ENCODE results near the gene TMEM100. TPM values are rescaled to one million over a fixed set of nuclear protein-coding genes. Genes with fewer than 3 reads are reported as not detected.

Gene TMEM100
- total RNA-seq, 1 donor from 2014 or later = not detected

DNA sequence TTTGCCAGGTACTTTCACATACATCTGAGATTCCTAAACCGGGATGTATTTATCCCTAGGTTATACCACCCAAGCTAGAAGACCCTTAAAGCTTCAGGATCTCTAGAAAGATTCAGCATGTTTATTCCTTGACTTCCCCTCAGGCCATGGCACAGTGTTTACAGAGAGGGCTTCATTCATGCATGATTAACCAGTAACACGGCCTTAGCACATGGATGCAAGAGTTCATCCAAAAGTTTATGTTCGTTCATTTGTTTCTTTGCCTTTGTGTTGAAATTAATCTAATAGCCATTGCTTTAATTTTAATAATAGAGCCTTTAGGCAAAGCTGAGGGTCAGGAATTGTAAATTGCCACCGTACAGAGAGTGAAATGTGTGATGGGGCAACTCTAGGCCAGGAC, 41.9 kb upstream of the TMEM100 start:
- no peak for DNase-seq (ENCODE audit: low read depth)
- TF ChIP-seq, protein P1, sequence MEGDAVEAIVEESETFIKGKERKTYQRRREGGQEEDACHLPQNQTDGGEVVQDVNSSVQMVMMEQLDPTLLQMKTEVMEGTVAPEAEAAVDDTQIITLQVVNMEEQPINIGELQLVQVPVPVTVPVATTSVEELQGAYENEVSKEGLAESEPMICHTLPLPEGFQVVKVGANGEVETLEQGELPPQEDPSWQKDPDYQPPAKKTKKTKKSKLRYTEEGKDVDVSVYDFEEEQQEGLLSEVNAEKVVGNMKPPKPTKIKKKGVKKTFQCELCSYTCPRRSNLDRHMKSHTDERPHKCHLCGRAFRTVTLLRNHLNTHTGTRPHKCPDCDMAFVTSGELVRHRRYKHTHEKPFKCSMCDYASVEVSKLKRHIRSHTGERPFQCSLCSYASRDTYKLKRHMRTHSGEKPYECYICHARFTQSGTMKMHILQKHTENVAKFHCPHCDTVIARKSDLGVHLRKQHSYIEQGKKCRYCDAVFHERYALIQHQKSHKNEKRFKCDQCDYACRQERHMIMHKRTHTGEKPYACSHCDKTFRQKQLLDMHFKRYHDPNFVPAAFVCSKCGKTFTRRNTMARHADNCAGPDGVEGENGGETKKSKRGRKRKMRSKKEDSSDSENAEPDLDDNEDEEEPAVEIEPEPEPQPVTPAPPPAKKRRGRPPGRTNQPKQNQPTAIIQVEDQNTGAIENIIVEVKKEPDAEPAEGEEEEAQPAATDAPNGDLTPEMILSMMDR (conservative IDR thresholded peaks at IDR 0.05; ENCODE audit: low read depth, low read length) = no peak

DNA sequence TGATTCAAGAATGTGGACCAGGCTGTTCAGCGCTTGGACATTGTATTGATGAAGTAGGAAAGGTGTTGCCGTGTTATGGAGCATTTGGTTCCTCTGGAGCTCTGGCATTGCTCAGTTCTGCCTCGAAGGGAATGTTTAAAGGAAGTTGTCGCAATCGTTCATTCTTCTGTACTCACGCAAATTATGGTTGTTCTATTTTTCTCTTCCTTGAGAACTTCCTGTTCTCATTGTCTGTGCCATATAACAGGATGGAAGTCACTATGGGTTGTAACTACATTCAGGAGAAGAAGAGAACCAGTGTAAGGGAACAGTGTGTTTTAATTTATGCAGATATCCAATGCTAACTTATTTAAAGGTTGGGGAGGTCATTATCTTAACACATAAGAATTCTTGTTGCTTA, 41.2 kb upstream of the TMEM100 start:
- TF ChIP-seq, protein P1 (conservative IDR thresholded peaks at IDR 0.05; ENCODE audit: low read depth, low read length) = no peak
- no peak for DNase-seq (ENCODE audit: low read depth)
- H3K4me3 ChIP-seq (ENCODE audit: low read depth, low read length) = no peak overlapping the region

More for the DNA sequence above, 41.9 kb upstream of the TMEM100 start:
- no peak overlapping the region for H3K4me3 ChIP-seq (ENCODE audit: low read depth, low read length)

DNA sequence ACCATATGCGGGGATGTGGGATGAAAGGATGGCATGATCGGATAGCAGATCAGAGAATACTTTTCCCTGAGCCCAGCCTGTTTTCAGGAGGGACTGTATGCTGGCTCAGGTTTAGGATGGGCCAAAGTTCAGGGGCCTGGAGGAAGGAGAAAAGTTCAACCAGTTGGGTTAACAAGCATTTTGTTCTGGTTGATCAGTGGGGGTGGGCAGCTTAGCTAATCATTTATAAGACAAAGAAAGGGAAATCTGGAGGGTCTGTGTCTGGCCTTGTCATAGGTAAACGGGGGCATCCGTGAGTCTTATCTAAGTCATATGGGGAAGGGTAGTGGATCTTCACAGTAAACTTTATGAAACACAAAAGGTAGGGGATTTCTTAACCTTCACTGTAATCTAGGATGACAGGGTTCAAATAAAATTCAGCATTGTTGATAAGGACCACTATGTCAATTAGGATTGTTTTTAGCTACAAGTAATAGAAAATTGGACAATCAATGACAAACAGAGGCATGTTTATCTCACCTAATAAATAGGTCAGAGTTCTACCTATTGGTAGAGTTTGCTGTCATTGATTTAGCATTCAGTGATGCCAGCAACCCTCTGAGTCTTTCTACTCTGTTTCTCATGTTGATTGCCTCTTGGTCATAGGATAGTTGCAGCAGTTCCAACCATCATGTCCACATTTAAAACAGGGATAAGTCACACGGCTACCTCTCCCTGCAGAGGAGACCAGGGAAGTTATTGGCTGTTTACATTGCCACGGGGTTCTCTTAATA, 39.6 kb upstream of the TMEM100 start:
- TF ChIP-seq, protein P1 (conservative IDR thresholded peaks at IDR 0.05; ENCODE audit: low read depth, low read length) = no peak
- H3K4me3 ChIP-seq (ENCODE audit: low read depth, low read length) = no peak overlapping the region
- DNase-seq (ENCODE audit: low read depth) = no peak

DNA sequence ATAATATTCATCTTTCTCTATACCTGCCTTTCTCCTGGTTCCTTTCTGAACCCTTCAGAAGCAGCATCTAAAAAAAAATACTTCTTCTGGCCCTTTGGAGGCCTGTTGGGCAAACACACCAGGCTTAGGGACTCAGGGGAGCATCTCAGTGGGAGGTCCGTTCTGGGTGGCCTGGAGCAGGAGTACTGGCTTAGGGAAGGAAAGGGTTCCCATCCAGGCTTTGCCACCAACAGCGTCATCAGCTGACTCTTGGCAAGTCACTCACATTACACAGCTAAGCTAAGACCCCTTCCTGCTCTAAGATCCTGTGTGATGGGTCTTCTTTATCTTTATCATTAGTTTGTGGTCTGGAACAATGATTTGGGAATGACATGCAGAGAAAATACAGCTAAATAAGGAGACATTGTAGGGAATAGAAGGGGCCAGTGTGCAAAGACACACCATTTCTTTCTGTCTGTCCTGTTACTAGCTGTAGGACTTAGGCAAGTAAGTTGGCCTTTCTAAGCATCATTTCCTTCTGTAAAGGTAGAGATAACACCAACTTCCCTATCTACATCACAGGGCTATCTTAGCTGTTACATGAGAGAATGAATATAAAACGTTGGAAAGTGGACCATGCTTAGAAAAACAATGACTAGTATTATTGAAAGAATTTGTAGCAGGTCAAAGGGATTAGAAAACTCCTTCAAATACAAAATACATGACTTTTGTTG, 38.1 kb upstream of the TMEM100 start:
- DNase-seq (ENCODE audit: low read depth) = no peak
- TF ChIP-seq, protein P1 (conservative IDR thresholded peaks at IDR 0.05; ENCODE audit: low read depth, low read length) = no peak
- H3K4me3 ChIP-seq (ENCODE audit: low read depth, low read length) = no peak overlapping the region

DNA sequence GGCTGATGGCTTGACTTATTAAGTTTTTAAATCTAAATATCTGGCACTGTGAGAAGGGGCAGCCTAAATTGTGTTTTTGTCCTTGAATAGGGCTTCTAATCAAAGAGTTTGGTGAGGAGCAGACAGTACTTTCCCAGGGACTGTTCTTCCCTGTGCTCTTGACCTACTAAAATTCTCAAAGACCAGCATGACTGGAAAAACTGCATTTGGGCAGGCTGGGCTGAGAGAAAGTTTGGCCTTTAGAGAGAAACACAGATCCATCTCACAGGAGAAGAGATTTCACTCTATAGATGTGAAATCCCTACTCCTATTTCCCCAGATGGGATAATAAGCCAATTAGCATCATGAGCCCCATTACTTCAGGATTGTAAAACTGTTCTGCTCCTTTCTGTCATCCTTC, 35.5 kb upstream of the TMEM100 start:
- no peak overlapping the region for H3K4me3 ChIP-seq (ENCODE audit: low read depth, low read length)
- DNase-seq (ENCODE audit: low read depth) = no peak
- TF ChIP-seq, protein P1 (conservative IDR thresholded peaks at IDR 0.05; ENCODE audit: low read depth, low read length) = no peak

DNA sequence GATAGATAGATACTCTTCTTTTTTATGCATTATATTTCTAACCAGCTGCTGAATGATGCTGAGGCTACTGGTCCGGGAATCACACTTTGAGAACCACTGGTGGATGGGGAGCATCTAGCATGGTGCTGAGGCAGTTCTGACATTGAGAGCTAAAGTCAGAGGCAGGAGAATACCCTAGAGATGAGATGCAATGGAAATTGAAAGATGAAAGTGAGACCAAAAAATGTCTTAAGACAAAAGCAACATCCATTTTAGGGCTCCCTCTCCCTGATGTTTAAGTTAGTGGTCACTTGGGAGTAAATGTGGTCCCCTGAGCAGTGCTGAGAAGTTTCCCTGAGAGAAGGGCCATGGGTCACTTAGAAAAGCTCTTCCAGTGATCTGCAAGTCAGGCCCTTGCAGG, 35.0 kb upstream of the TMEM100 start:
- DNase-seq (ENCODE audit: low read depth) = no peak
- no peak overlapping the region for H3K4me3 ChIP-seq (ENCODE audit: low read depth, low read length)
- TF ChIP-seq, protein P1 (conservative IDR thresholded peaks at IDR 0.05; ENCODE audit: low read depth, low read length) = no peak

Data from epithelial cell of proximal tubule (primary cell).